Trophoblast cell (in vitro differentiated cells and primary cell): Measurements from ENCODE around the gene SOST.

Experiments used
- DNase-seq, 2 donors: peaks; one replicate each; pipeline ENCODE4 v3.0.0-alpha.2; 2016
- H2AFZ ChIP-seq: 2 replicates; pipeline ENCODE4 v1.6.1; 2013; ENCODE audit warnings: low read length, moderate library complexity, mild to moderate bottlenecking; ENCODE audit not compliant: insufficient read depth, poor library complexity
- H2AK5ac ChIP-seq: 2 replicates; pipeline ENCODE4 v1.6.1; 2013; ENCODE audit warnings: mild to moderate bottlenecking, low read length
- H2BK120ac ChIP-seq: 2 replicates; pipeline ENCODE4 v1.6.1; 2013; ENCODE audit warnings: low read length, mild to moderate bottlenecking, moderate library complexity; ENCODE audit not compliant: insufficient read depth, poor library complexity
- H2BK12ac ChIP-seq: 2 replicates; pipeline ENCODE4 v1.6.1; 2013; ENCODE audit warnings: mild to moderate bottlenecking, low read length, moderate library complexity
- H2BK5ac ChIP-seq: 2 replicates; pipeline ENCODE4 v1.6.1; 2013; ENCODE audit warnings: low read length, low read depth, moderate library complexity, mild to moderate bottlenecking; ENCODE audit not compliant: poor library complexity
- H3K14ac ChIP-seq: 2 replicates; pipeline ENCODE4 v1.6.1; 2013; ENCODE audit warnings: mild to moderate bottlenecking, low read length
- H3K18ac ChIP-seq: 2 replicates; pipeline ENCODE4 v1.6.1; 2013; ENCODE audit warnings: mild to moderate bottlenecking, low read length
- H3K23ac ChIP-seq: 2 replicates; pipeline ENCODE4 v1.6.1; 2013; ENCODE audit warnings: low read length
- H3K27ac ChIP-seq: 2 replicates; pipeline ENCODE4 v1.5.1; 2013; ENCODE audit warnings: low read depth, mild to moderate bottlenecking, inconsistent platforms, low read length, moderate library complexity
- H3K27me3 ChIP-seq: 2 replicates; pipeline ENCODE4 v1.6.1; 2013; ENCODE audit warnings: inconsistent platforms, mild to moderate bottlenecking, low read length, moderate library complexity; ENCODE audit not compliant: insufficient read depth
- H3K36me3 ChIP-seq, 2 experiments: 1 replicate in 1 of 2; 2 replicates in 1 of 2; pipeline ENCODE4 v1.6.1; 2013; ENCODE audit warnings: low read length in 2 of 2, mild to moderate bottlenecking in 2 of 2, moderate library complexity in 1 of 2; ENCODE audit not compliant: insufficient read depth in 2 of 2, control insufficient read depth in 1 of 2
- H3K4ac ChIP-seq: 2 replicates; pipeline ENCODE4 v1.6.1; 2013; ENCODE audit warnings: low read depth, mild to moderate bottlenecking, low read length, moderate library complexity
- H3K4me1 ChIP-seq, 2 experiments: 1 replicate in 1 of 2; 2 replicates in 1 of 2; pipeline ENCODE4 v1.6.1; 2013; ENCODE audit warnings: low read length in 2 of 2, mild to moderate bottlenecking in 2 of 2, moderate library complexity in 1 of 2; ENCODE audit not compliant: insufficient read depth in 2 of 2, control insufficient read depth in 1 of 2
- H3K4me2 ChIP-seq: 2 replicates; pipeline ENCODE4 v1.6.1; 2013; ENCODE audit warnings: inconsistent platforms, mild to moderate bottlenecking, low read length, moderate library complexity
- H3K4me3 ChIP-seq: 2 replicates; pipeline ENCODE4 v1.5.1; 2013; ENCODE audit warnings: mild to moderate bottlenecking, low read depth, low read length, inconsistent platforms
- H3K79me1 ChIP-seq: one replicate; pipeline ENCODE4 v1.6.1; 2013; ENCODE audit warnings: low read length
- H3K79me2 ChIP-seq: 2 replicates; pipeline ENCODE4 v1.6.1; 2013; ENCODE audit warnings: low read length, mild to moderate bottlenecking; ENCODE audit not compliant: control insufficient read depth, insufficient read depth, poor library complexity
- H3K9ac ChIP-seq: 2 replicates; pipeline ENCODE4 v1.6.1; 2013; ENCODE audit warnings: mild to moderate bottlenecking, low read length
- H3K9me3 ChIP-seq: 2 replicates; pipeline ENCODE4 v1.6.1; 2013; ENCODE audit warnings: low read depth, mild to moderate bottlenecking, control low read depth, inconsistent platforms, low read length; ENCODE audit not compliant: insufficient read depth
- H4K12ac ChIP-seq: 2 replicates; pipeline ENCODE4 v1.6.1; 2013; ENCODE audit warnings: low read depth, mild to moderate bottlenecking, low read length, moderate library complexity
- H4K8ac ChIP-seq: 2 replicates; pipeline ENCODE4 v1.6.1; 2013; ENCODE audit warnings: low read depth, mild to moderate bottlenecking, low read length, moderate library complexity
- H4K91ac ChIP-seq: one replicate; pipeline ENCODE4 v1.6.1; 2013; ENCODE audit warnings: low read depth, mild to moderate bottlenecking, low read length, moderate library complexity
- WGBS: extraction: QIAGEN DNeasy Blood & Tissue Kit; methylation state at CpG from one replicate; pipeline ENCODE4 v1.1.7; 2013; ENCODE audit warnings: missing lambda C conversion rate; ENCODE audit not compliant: insufficient read length, insufficient coverage; ENCODE audit errors: extremely low coverage; 5-methylcytosine and 5-hydroxymethylcytosine counted together

The SOST gene

DNA sequence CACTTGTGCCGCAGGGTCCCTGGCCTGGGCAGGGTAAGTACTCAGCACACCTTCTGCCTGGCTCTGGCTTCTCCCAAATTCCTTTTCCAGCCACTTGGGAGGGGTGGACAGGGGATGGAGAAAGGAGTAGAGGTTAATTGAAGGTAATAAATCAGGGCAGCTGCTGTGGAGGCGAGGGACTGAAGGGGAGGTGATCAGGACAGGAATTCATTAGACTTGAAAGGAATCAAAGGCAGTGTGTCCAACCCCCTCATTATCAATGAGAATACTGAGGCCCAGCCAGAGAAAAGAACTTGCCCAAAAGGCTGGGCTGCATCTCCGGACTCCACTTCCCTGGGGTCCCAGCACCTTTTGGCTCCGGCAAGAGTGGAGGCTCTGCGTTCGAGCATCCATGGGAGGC lies 2.4 kb downstream of the SOST start:
- no peak overlapping the region for H2BK12ac ChIP-seq
- no peak overlapping the region for H3K4me2 ChIP-seq
- no peak overlapping the region for H4K12ac ChIP-seq
- no peak overlapping the region for H2AFZ ChIP-seq
- no peak overlapping the region for H2BK5ac ChIP-seq
- H3K4me1 ChIP-seq: peaks cover 6 to 8% of the 10 kb centered on the region in 2 experiments
- H3K9me3 ChIP-seq: no peaks in the 10 kb centered on the region
- no peak overlapping the region for H4K8ac ChIP-seq
- no peaks in the 10 kb centered on the region for H3K79me1 ChIP-seq
- no peaks in the 10 kb centered on the region for H3K36me3 ChIP-seq
- no peak overlapping the region for H2AK5ac ChIP-seq
- H3K23ac ChIP-seq: no peak overlapping the region
- H3K9ac ChIP-seq: no peak overlapping the region
- H3K79me2 ChIP-seq: no peaks in the 10 kb centered on the region
- H4K91ac ChIP-seq: no peak overlapping the region
- H2BK120ac ChIP-seq: no peak overlapping the region
- DNase-seq: no peak
- H3K18ac ChIP-seq: no peak overlapping the region
- WGBS: no CpG with 5 or more reads among the region's 6 CpGs
- H3K4me3 ChIP-seq: no peak overlapping the region
- no peak overlapping the region for H3K27ac ChIP-seq
- H3K14ac ChIP-seq: no peak overlapping the region
- H3K27me3 ChIP-seq: peaks cover 21% of the 10 kb centered on the region
- H3K4ac ChIP-seq: no peak overlapping the region

DNA sequence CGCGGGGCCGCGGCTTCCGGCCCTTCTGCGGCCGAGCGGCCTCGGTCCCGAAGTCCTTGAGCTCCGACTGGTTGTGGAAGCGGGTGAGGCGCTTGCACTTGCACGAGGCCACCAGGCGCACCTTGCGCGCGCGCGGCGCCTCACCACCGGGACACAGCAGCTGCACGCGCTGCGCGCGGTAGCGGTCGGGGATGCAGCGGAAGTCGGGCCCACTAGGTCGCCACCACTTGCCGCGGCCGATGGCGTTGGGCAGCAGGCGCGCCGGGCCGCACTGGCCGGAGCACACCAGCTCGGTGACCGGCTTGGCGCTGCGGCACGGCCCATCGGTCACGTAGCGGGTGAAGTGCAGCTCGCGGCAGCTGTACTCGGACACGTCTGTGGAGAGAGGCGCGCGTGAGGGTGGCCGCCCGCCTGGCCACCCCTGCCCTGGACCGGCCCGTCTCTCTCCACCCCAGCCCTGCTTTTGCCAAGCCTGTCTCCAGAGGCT lies 3.2 kb downstream of the SOST start:
- Histone ChIP-seq H3K4me2 (peak overlapping the region; percentile 64), H3K27ac (no peak overlapping the region), H3K36me3 (no peaks in the 10 kb centered on the region), H3K79me2 (no peaks in the 10 kb centered on the region), H3K9ac (no peak overlapping the region), H4K12ac (no peak overlapping the region), H2BK5ac (no peak overlapping the region), H3K18ac (no peak overlapping the region), H2AK5ac (no peak overlapping the region), H3K79me1 (no peaks in the 10 kb centered on the region), H4K91ac (no peak overlapping the region), H3K27me3 (peaks cover 21% of the 10 kb centered on the region), H2BK120ac (no peak overlapping the region), H3K4ac (no peak overlapping the region), H3K23ac (no peak overlapping the region), H2AFZ (peak overlapping the region; percentile 60), H2BK12ac (no peak overlapping the region), H3K4me3 (peak overlapping the region; percentile 16), H3K4me1 (peaks cover 6 to 8% of the 10 kb centered on the region in 2 experiments), H3K9me3 (no peaks in the 10 kb centered on the region), H3K14ac (no peak overlapping the region), H4K8ac (no peak overlapping the region)
- WGBS: no CpG with 5 or more reads among the region's 60 CpGs
- DNase-seq: peak in 1 of 2 donors; percentile 26

DNA sequence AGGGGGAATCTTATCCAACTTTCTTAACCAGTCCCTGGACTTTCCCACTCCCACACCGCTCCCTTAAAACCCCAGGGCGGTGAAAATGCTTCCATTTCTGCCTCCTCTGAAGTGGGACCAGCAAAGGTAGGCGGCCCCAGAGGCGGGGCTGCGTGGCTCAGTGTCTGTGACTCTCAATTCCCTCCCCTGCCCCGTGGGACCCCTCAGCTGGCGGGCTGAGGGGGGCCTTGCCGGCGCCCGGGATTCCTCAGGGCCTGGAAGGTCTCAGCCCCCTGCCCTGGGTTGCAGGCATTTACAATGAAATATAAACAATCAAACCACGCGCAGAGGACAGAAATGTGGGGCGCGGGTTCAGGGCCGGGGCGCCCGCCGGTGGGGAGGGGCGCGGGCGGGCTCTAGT lies 3.6 kb downstream of the SOST start:
- no peak for DNase-seq
- Histone ChIP-seq H3K4me2 (peak overlapping the region; percentile 64), H2AFZ (no peak overlapping the region), H4K91ac (no peak overlapping the region), H3K79me1 (no peaks in the 10 kb centered on the region), H2BK12ac (no peak overlapping the region), H3K36me3 (no peaks in the 10 kb centered on the region), H3K14ac (no peak overlapping the region), H4K12ac (no peak overlapping the region), H2AK5ac (no peak overlapping the region), H3K18ac (no peak overlapping the region), H3K4ac (no peak overlapping the region), H3K9me3 (no peaks in the 10 kb centered on the region), H3K9ac (no peak overlapping the region), H3K27me3 (peaks cover 21% of the 10 kb centered on the region), H3K4me3 (no peak overlapping the region), H3K27ac (no peak overlapping the region), H2BK5ac (no peak overlapping the region), H2BK120ac (no peak overlapping the region), H3K23ac (no peak overlapping the region), H4K8ac (no peak overlapping the region), H3K79me2 (no peaks in the 10 kb centered on the region), H3K4me1 (peaks cover 6 to 8% of the 10 kb centered on the region in 2 experiments)
- no CpG with 5 or more reads among the region's 21 CpGs for WGBS

DNA sequence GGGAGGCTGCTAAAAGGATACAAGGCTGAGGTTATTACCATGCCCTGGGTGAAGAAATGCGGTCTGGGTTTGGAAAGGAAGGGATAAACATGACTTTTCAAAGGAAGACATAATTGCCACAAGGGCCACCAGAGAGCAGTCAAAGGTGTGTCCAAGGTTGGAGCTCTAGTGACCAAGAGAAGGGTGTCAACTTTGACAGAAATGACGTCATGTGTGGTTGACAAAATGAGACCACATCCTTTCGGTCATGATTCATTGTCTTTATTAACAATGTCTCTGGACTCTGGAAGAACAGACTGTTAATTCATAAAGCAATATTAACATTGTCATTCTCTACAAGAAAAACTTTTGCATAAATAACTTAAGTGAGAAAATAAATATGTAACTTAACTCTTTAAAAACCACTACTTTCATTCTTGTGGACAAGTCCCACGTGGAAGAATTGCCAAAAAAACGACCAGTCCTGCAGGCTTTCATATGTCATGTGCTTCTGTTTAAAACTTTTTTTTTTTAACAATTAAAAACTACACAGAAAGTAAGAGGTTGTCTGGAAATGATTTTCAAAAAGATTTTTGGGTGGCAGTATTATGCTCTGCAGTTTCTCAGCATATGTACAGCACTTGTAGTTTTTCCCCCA lies 5.0 kb downstream of the SOST start:
- WGBS: no CpG with 5 or more reads among the region's 5 CpGs
- H3K4me3 ChIP-seq: no peak overlapping the region
- H3K9ac ChIP-seq: no peak overlapping the region
- no peak overlapping the region for H3K18ac ChIP-seq
- H3K4ac ChIP-seq: no peak overlapping the region
- H3K9me3 ChIP-seq: no peaks in the 10 kb centered on the region
- DNase-seq: no peak
- H2AK5ac ChIP-seq: no peak overlapping the region
- H2BK120ac ChIP-seq: no peak overlapping the region
- H2AFZ ChIP-seq: no peak overlapping the region
- H2BK12ac ChIP-seq: no peak overlapping the region
- H4K8ac ChIP-seq: no peak overlapping the region
- no peak overlapping the region for H3K4me2 ChIP-seq
- no peak overlapping the region for H4K91ac ChIP-seq
- H2BK5ac ChIP-seq: no peak overlapping the region
- no peak overlapping the region for H3K14ac ChIP-seq
- H3K23ac ChIP-seq: no peak overlapping the region
- H3K79me2 ChIP-seq: no peaks in the 10 kb centered on the region
- H4K12ac ChIP-seq: no peak overlapping the region
- H3K4me1 ChIP-seq: peaks cover 6 to 8% of the 10 kb centered on the region in 2 experiments
- H3K27me3 ChIP-seq: peaks cover 21% of the 10 kb centered on the region
- no peaks in the 10 kb centered on the region for H3K36me3 ChIP-seq
- H3K79me1 ChIP-seq: no peaks in the 10 kb centered on the region
- no peak overlapping the region for H3K27ac ChIP-seq
